ENCODE measurements around the gene GPX6.
"Not testable (repeated sequence)": the region's sequence is repeated elsewhere in the genome, so short reads cannot be mapped to it uniquely, and the experiment has no call there.

GPX6 gene

DNA sequence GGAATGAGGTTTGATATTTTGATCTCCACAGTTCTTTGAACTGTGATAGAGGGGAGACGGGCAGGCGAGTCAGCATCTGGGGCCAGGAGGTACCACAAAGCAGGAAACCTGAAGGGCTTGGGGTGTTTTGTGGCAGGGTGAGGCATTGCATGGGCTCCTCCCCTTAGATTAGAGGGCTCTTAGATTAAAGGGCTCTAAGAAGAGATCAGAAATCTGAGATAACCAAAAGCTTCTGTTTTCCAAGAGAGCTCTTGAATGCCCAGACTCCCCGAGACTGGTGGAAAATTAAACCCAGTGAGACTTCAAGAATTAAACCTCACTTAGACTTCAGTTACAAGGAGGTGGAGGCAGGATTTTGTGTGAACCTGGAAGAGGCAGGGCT, 7.6 kb upstream of the GPX6 start:
- no peak for DNase-seq

DNA sequence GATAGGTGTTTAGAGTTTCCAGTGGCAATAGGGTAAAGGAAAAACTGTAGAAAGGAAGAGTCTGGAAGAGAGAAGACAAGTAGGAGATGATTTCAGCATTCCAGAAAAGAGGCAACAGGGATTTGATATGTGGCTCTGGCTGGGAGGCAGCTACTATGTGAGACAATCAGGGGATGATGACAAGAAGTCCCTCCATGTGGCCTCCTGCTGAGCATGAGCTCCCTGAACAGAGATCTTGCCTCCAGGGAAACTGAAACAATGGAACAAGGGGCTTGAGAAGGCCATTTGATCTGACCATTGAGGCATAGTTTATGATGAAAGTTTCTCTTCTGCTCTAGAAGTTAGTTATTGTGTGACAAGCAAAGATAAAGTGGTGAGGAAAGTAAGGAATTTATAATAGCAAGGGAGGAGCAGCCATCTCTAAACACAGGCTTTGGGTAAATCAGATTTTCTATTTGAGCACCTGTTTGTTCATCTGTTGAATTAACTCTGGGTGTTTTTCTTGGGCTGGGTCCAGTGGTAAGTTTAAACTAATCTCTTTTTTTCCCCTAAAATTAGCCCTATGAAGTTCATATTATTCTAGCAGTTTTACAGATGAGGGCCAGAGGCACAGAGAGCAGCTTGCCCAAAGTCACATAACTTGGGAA, 7.1 kb upstream of the GPX6 start:
- no peak for DNase-seq

DNA sequence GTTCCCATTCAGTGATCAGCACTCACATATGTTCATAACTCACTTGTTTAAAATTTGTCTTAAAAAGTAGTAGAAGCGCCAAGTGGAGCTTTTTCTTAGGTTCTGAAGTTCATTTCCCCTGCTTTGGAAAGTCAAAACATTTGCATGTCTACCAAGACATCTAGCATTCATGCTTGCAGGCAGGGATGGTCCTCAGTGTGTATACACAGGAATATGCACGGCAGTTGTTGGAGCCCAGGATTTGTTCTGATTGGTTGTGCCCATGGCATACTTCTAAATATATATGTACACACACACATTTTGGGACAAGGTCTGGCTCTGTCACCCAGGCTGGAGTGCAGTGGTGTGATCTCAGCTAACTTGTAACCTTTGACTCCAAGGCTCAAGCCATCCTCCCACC, 2.4 kb upstream of the GPX6 start:
- no peak for DNase-seq

DNA sequence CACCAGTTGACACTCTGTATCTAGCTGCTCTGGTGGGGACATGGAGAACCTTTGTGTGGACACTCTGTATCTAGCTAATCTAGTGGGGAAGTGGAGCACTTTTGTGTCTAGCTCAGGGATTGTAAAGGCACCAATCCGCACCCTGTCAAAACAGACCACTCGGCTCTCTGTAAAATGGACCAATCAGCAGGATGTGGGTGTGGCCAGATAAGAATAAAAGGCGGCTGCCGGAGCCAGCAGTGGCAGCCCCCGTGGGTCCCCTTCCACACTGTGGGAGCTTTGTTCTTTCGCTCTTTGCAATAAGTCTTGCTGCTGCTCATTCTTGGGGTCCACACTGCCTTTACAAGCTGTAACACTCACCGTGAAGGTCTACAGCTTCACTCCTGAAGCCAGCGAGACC, 3.2 kb downstream of the GPX6 start:
- DNase-seq, result not testable (repeated sequence)

DNA sequence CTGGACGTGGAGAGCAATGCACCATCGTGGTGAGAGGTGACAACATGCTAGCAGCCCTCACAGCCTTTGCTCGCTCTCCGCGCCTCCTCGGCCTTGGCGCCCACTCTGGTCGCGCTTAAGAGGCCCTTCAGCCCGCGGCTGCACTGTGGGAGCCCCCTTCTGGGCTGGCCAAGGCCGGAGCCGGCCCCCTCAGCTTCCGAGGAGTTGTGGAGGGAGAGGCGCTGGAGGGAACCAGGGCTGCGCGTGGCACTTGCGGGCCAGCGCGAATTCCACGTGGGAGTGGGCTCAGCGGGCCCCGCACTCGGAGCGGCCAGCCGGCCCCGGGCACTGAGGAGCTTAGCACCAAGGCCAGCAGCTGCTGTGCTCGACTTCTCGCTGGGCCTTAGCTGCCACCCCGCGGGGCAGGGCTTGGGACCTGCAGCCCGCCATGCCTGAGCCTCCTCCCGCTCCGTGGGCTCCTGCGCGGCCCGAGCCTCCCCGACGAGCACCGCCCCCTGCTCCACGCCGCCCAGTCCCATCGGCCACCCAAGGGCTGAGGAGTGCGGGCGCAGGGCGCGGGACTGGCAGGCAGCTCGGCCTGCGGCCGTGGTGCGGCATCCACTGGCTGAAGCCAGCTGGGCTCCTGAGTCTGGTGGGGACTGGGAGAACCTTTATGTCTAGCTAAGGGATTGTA, 3.8 kb downstream of the GPX6 start:
- DNase-seq, result no peak

DNA sequence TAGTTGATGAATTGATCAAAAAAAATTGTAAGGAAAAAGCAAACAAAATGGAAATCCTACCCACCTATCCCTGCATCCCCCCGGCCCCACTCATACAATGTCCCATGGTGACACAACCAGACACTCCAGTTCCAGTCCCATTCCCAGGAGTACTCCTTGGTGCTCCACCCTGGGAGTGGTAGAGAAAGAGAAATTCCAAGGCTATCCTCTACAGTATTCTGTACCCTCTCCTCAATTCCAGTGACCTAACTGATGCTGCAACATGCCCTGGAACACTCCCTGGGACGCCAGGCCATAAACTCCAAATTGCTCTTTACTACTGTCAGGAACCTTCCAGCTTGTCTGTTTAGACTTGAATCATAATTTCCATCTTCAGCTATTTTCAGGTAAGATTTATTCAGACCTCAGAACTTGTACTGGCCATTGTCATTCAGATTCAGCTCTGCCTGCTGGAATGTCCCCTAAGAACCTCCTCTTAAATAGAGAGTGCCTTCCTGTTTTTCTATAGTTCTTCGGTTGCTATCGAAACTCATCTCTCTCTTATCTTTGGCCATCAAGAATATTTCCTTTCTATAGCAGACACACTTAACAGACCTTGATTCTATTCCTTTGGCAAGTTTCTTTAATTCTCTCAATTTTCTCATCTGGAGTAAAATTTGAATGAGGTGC, 8.7 kb downstream of the GPX6 start:
- no peak for DNase-seq

DNA sequence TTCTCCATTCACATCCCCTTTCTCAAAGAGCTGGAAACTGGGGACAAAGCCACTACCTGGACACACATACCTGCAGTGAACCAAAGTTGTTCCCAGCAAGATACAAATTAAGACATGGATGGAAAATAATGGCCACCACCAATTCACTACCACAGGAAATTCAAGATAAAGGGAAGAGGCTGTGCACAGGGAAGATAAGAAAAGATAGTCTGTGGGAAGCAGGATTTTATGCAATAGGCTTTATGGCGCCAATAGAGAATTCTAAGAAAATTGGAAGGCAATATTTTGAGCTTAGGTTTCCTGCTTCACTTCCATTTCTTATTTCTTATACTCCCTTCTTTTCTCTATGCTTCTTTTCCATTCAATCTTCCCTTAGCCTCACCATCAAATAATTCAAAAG, 9.9 kb downstream of the GPX6 start:
- no peak for DNase-seq

DNA sequence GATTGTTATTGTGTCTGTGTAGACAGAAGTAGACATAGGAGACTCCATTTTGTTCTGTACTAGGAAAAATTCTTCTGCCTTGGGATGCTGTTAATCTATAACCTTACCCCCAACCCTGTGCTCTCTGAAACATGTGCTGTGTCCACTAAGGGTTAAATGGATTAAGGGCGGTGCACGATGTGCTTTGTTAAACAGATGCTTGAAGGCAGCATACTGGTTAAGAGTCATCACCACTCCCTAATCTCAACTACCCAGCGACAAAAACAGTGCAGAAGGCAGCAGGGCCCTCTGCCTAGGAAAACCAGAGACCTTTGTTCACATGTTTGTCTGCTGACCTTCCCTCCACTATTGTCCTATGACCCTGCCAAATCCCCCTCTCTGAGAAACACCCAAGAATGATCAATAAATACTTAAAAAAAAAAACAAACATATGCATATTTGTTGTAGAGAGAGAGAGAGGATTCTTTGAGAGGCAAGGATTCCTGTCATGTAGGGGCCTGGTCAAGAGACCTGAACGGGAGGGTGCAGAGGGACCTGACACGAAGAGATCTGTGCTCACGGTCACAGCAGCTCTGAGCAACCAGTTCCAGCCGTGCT, 12.8 kb downstream of the GPX6 start:
- not testable (repeated sequence) for DNase-seq

DNA sequence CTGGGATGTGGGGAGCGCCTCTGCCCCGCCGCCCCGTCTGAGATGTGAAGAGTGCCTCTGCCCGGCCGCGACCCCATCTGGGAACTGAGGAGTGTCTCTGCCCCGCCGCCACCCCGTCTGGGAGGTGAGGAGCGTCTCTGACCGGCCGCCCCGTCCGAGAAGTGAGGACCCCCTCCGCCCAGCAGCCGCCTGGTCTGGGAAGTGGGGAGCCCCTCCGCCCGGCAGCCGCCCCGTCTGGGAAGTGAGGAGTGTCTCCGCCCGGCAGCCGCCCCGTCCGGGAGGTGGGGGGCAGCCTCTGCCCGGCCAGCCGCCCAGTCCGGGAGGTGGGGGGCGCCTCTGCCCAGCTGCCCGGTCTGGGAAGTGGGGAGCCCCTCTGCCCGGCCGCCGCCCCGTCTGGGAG, 13.5 kb downstream of the GPX6 start:
- not testable (repeated sequence) for DNase-seq

DNA sequence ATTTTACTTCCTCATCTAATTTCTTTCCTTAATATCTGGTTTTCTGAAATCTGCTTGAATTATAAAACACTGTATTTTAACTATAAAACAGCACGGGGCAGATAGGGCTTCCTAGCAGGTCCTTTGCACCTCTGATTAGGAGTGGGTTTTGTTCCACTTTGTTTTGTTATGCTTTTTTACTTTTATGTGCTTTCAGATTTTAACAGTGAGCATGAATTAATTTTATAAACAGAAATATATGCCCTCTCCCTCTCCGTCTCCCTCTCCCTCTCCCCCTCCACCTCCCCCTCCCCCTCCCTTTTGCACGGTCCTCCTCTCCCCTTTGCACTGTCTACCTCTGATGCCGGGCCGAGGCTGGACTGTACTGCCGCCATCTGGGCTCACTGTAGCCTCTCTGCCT, 14.3 kb downstream of the GPX6 start:
- no peak for DNase-seq

DNA sequence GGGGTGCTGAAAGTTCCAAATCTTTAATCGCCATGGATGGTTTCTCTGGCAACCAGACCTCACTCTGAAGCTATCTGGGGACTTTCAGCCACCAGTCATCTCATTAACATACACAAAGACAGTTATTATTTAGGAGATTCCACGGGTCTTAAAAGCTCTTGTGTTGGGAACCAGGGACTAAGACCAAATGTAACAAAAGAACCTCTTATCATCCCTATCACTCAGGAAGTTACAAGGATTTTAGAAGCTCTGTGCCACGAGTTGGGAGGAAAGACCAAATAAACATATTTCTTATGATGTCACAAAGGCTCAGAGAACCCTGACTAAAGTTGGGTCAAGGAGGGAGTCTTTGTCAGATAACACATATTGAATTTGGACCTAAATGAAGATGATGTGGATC, 17.7 kb downstream of the GPX6 start:
- no peak for DNase-seq

DNA sequence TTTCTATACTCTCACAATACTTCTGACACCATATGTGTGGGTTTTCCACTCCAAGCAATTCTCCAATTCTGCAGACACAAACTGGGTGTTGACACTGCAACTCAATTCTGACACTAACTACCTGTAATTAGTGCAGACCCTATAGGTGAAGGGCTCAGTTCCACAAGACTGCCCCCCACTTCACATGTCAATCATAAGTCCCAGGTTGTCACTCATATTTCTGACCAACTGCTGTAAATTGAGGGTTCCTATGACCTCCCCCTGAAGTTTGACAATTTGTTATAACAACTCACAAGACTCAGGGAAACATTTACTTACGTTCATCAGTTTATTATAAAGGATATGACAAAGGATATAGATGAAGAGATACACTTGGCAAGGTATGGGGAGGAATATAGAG, 18.3 kb downstream of the GPX6 start:
- no peak for DNase-seq

DNA sequence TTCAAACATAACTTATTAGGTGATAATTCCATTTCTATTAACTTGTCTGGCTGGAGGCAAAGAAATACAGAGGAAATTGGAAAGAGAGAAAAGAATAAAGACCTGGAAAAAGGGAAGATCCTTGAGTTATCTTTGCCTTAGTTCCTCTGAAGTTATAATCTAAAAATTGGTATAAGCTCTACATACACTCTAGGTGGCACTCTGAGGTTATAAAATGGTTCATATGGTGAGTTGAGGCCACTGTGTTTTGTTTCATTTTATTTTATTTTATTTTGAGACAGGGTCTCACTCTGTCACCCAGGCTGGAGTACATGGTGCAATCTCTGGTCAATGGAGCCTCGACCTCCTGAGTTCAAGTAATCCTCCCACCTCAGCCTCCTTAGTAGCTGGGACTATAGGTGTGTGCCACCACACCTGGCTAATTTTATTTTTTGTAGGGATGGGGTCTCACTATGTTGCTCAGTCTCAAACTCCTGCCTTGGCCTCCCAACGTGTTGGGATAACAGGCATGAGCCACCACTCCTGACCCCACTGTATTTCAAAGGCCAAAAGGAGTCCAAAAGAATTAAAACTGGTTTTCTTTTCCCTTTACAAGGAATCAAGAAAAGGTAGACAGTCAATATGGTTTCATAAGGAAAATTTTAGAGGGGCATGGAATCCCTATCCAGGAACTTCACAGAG, 19.4 kb downstream of the GPX6 start:
- no peak for DNase-seq

DNA sequence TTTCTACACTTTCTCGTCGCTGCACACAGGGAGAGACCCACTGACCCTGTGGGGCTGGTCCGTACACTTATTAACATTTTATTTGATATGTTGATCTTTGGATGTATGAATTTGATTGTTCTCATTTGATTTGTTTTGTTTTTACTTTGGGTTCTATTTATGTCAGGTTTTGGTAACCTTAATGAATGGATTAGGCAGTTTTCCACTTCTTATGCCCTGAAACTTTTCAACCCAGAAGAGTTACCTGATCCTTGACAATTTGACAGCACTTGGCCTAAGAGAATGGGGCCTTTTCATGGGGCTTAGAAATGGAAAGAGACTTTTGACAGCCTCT, 23.6 kb downstream of the GPX6 start:
- no peak for DNase-seq

DNA sequence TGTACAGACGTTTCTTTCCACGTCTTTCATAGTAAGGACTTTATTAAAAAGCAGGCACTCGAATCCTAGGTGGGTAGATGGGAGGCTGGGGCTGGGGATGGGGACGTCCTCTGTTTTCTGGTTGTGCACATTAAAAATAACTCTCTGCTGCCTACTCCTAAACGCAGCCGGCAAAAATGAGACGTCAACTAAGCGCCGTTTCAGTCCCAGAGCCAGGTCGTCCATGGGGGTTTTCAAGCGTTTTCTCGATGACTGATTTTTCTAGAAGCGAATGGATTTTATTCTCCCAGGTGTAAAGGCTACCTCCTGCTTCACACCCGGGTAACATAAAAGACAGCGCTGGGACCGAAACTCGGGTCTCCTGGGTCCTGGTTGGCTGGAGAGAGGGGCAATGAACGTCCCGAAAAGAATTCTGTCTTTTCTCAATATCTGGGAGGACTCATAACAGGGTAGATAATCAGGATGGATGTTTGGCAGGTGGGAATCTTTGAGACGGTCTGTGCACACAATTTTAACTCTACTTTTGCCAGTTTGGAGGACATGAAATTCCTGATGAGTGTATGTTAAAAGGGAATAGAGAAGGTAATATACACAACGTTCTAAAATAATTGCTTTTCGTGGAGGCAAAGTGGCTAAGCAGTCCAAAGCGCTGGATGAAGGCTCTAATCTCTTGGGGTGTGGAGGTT, 25.2 kb downstream of the GPX6 start:
- DNase-seq, result peak in 1 of 2 experiments; percentile 10

DNA sequence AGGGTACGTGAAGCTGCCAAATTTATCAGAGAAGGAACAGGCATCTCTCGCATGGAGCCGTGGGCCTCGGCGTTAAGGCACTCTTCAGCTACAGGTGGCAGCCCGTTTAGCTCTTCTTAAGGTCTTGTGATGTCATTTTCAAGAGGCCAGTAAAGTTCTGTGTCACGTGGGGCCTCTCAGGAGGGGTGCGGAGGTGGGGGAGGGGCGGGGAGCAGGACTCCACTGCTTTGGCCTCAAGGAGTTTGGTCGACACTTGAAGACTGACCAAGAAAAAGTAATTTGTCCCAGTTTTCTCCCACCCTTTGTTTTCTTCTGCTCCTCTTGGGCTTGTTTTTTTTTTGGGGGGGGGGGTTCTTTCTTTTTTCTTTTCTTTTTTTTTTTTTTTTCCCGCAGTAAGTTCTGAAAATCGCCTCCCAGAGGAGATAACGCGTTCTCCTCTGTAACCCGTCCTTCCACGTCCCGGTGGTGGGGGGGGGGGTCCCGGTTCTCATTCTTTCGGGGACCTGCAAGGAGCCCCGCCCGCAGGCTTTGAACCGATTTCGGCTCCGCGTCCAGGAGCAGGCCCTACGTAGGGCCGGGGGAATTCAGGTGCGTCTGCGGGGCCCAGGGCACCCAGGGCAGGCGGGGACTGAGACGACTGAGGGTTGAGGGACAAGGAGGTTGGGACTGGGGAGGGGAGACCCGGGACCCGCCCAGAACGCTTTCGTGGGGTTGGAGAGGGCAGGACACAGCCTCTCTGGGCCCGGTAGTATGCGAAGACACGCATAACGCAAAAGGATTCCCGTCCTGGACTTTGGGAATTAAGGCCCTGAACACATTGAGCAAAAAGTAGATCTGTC, 26.0 kb downstream of the GPX6 start:
- peak; percentile 43 to 51 for DNase-seq

DNA sequence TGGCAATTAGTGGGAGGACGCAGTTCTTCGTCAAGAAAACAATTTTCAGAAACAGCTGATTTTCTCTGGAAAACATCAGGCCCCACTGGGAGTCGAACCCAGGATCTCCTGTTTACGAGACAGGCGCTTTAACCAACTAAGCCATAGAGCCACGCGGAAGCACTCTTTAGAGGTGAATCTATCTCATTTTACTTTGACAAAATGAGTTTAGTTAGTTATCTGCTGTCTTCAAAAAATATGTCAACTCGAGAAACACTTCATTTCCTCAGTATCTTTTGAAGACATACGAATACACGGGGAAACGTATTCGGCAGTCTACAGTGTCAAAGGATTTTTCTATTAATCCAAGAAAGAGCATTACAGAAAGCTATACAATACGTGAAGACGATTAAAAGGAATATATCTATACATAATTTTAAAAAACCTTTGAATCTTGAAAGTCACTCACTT, 26.7 kb downstream of the GPX6 start:
- peak; percentile 46 to 62 for DNase-seq

DNA sequence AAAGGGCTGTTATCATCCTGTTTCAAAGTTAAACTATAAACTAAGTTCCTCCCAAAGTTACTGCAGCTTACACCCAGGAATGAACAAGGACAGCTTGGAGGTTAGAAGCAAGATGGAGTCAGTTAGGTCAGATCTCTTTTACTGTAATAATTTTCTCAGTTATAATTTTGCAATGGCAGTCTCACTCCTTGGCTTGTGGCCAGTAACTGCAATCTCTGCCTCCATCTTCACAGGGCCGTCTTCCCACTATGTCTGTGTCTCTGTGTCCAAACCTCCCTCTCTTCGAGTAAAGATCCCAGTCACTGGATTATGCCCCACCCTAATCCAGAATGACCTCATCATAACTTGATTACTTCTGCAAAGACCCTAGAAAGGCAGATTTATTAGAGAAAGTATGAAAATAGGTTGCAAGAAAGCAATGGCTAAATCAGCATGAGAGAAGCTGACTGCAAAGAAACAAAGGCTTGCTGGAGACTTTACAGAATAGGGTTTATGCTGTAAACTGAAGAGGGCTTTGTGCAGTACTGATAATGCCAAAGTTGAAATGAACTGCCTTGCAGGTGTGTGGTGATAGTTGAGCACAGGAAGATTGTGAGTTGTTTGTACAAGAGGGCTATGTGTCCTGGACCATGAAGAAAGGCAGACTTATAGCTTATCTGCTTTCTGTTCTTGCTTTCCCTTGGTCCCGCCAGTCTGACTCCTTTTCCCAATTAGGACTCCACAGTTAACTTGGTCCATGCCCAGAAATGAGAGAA, 28.4 kb downstream of the GPX6 start:
- no peak for DNase-seq

DNA sequence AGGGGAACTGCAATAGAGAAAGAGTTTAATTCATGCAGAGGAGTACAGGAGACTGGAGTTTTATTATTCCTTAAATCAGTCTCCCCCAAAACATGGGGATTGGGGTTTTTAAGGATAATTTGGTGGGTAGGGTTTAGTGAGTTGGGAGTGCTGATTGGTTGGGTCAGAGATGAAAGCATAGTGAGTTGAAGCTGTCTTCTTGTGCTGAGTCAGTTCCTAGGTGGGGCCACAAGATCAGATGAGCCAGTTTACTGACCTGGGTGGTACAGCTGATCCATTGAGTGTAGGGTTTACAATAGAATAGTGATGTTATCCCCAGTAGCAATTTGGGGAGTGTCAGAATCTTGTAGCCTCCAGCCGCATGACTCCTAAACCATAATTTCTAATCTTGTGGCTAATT, 29.1 kb downstream of the GPX6 start:
- no peak for DNase-seq

DNA sequence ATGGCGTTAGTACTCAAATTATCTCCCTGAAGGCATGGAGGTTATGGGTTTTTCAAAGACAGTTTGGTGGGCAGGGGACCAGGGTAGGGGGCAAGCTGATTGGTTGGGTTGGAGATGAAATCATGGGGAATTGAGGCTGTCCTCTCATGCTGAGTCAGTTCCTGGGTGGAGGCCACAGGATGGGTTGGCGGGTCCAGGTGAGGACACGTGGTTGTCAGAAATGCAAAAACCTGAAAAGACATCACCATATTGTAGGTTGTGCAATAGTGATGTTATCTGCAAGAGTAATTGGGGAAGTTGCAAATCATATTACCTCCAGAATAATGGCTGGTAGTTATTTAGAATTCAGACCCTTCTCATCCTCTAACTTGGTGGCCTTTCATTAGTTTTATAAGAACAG, 30.1 kb downstream of the GPX6 start:
- no peak for DNase-seq

DNA sequence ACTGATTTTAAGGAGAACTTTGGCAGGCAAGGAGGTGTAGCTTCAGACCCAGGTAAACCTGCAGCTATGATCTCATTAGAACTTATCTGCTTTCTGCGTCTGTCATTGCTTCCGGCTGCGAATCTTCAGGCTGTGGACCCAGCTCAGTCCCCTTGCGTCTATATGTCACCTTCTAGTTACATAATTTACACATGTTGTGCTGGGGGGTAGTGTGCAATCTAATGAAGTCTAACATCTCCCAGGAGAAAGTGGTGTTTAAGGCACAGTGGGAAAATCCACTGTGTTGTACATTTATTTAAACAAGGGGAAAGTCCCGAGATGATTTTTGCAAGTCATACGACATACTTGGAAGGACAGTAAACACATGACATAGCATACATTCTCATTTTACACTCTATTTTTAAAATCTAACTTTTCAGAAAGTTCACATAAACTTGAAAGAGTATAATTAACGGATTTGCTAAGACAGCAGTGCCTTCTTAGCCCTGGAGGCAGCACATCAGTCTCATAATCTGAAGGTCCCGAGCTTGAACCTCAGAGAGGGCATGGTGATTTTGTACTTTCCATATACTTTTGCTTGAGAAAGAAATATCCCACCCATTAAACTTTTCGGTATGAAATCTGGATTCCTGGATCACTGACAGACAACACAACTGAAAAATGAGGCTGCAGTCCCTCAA, 35.2 kb downstream of the GPX6 start:
- DNase-seq, result no peak

All from activated CD4-positive, alpha-beta T cell treated with anti-CD3 and anti-CD28 coated beads, Interleukin-2, amount 50 U/mL, for 48 hours (primary cell).